ENCODE results near the gene PRKCE. TPM values are rescaled to one million over a fixed set of nuclear protein-coding genes. Genes with fewer than 3 reads are reported as not detected.
"Not testable (repeated sequence)": the region's sequence is repeated elsewhere in the genome, so short reads cannot be mapped to it uniquely, and the experiment has no call there.

PRKCE gene
- total and polyA plus RNA-seq, 2 donors = 3.2 to 3.3 TPM

DNA sequence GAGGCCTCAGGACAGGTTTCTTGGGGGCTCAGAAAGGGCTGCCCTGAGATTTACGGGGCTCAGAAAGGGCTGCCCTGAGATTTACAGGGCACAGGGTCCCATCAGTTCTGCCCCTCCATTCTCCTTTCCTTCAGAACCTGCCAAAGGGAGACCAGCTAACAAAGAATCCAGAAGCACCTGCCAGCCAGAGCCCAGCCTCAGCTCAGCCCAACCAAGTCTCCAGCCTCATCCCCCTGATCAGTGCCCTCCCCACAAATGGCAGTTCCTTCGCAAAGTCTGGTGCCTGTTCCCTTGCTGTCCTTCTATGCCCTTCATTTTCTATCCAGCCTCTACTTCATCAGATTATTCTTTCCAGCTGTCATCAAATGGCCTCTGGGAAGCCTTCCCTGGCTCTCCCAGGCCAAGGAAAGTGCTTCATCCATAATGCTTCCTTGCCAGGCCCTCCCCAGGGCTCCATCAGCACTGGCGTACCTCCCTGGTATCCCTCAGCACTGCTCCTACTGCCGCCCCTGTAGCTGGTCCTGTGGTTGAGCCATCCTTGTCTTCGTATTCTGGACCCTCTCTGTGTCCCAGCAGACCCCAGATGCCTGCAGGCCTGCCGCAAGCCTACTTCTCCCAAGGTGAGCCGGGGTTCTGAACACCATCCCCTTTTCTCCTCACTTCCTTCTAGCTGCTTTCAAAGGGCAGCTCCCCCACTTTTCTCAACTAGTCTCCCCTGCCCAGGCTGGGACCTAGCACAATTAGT is 549.6 kb downstream of the PRKCE start:
- no peak for DNase-seq (ENCODE audit: low read depth in 6 of 9, low spot score in 9 of 9)
- whole genome bisulfite sequencing = 97% methylated on average over 7 of the region's 7 CpGs

DNA sequence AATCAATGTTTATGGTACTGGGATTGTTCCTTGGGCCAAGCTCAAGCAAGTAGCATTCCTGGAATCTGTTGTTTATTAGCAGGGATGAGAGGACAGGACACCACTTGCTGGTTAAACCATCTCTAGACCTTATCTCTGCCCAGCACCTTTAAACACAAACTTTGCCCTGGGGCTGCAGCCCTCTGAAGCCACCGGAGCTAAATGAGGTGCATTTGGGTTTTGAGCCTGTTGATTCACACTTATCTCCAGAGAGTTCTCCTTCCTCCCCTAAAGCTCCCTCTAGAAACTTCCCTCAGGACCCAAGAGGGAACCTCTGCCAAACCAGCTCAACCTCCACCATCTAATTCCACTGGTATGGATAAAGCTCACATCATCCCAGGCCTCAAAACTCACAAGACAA is 551.0 kb downstream of the PRKCE start:
- DNase-seq (ENCODE audit: low read depth in 6 of 9, low spot score in 9 of 9) = no peak
- no peak overlapping the region for H3K4me3 ChIP-seq (ENCODE audit: low read length in 2 of 2)
- H3K27me3 ChIP-seq (ENCODE audit: control insufficient read depth in 2 of 2, insufficient read depth in 1 of 2, low read length in 1 of 2) = no peaks in the 10 kb centered on the region
- WGBS = 95% methylated on average over 1 of the region's 1 CpG
- H3K4me1 ChIP-seq (ENCODE audit: control insufficient read depth in 2 of 2, insufficient read depth in 2 of 2, low read length in 2 of 2) = peaks cover 0 to 13% of the 10 kb centered on the region in 2 donors
- peaks cover 0 to 8% of the 10 kb centered on the region in 2 donors for H3K9me3 ChIP-seq (ENCODE audit: control insufficient read depth in 2 of 2, insufficient read depth in 1 of 2, low read length in 1 of 2)
- H3K36me3 ChIP-seq (ENCODE audit: control insufficient read depth in 2 of 2, insufficient read depth in 2 of 2, low read length in 1 of 2) = no peaks in the 10 kb centered on the region
- no peak overlapping the region for H3K27ac ChIP-seq (ENCODE audit: low read depth in 1 of 2, low read length in 1 of 2)

More for the DNA sequence above, 549.6 kb downstream of the PRKCE start:
- Histone ChIP-seq H3K4me1 (ENCODE audit: control insufficient read depth in 2 of 2, insufficient read depth in 2 of 2, low read length in 2 of 2) (peaks cover 0 to 13% of the 10 kb centered on the region in 2 donors), H3K4me3 (ENCODE audit: low read length in 2 of 2) (no peak overlapping the region), H3K27me3 (ENCODE audit: control insufficient read depth in 2 of 2, insufficient read depth in 1 of 2, low read length in 1 of 2) (no peaks in the 10 kb centered on the region), H3K9me3 (ENCODE audit: control insufficient read depth in 2 of 2, insufficient read depth in 1 of 2, low read length in 1 of 2) (peaks cover 0 to 8% of the 10 kb centered on the region in 2 donors), H3K27ac (ENCODE audit: low read depth in 1 of 2, low read length in 1 of 2) (no peak overlapping the region), H3K36me3 (ENCODE audit: control insufficient read depth in 2 of 2, insufficient read depth in 2 of 2, low read length in 1 of 2) (no peaks in the 10 kb centered on the region)

DNA sequence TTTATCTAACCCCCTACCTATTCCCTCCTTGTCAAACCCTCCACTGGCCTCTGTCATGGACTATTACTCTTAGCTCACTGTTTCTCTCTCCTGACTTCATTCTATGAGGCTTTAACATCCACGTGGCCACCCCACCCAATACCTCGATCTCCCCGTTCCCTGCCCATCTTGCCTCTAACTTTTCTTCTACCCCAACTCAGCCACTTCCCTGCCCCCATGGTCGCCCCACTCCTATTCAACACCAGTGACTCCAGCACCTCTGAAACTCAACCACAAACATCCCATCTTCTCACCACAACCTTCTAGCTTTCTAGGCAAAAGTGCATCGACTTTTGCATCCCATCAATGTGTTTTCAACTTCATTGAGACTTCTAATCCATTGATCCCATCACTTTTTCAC is 551.5 kb downstream of the PRKCE start:
- no peak for DNase-seq (ENCODE audit: low read depth in 6 of 9, low spot score in 9 of 9)
- 61% methylated on average over 5 of the region's 5 CpGs for WGBS
- Histone ChIP-seq H3K9me3 (ENCODE audit: control insufficient read depth in 2 of 2, insufficient read depth in 1 of 2, low read length in 1 of 2) (peaks cover 0 to 8% of the 10 kb centered on the region in 2 donors), H3K4me3 (ENCODE audit: low read length in 2 of 2) (no peak overlapping the region), H3K27ac (ENCODE audit: low read depth in 1 of 2, low read length in 1 of 2) (no peak overlapping the region), H3K27me3 (ENCODE audit: control insufficient read depth in 2 of 2, insufficient read depth in 1 of 2, low read length in 1 of 2) (no peaks in the 10 kb centered on the region), H3K36me3 (ENCODE audit: control insufficient read depth in 2 of 2, insufficient read depth in 2 of 2, low read length in 1 of 2) (no peaks in the 10 kb centered on the region), H3K4me1 (ENCODE audit: control insufficient read depth in 2 of 2, insufficient read depth in 2 of 2, low read length in 2 of 2) (peaks cover 0 to 13% of the 10 kb centered on the region in 2 donors)

- H3K9me3 ChIP-seq (ENCODE audit: control insufficient read depth in 2 of 2, insufficient read depth in 1 of 2, low read length in 1 of 2); DNase-seq (ENCODE audit: low read depth in 6 of 9, low spot score in 9 of 9); H3K27ac ChIP-seq (ENCODE audit: low read depth in 1 of 2, low read length in 1 of 2); H3K27me3 ChIP-seq (ENCODE audit: control insufficient read depth in 2 of 2, insufficient read depth in 1 of 2, low read length in 1 of 2); H3K4me3 ChIP-seq (ENCODE audit: low read length in 2 of 2); H3K36me3 ChIP-seq (ENCODE audit: control insufficient read depth in 2 of 2, insufficient read depth in 2 of 2, low read length in 1 of 2): not testable (repeated sequence)
- H3K4me1 ChIP-seq (ENCODE audit: control insufficient read depth in 2 of 2, insufficient read depth in 2 of 2, low read length in 2 of 2) = peaks cover 0 to 13% of the 10 kb centered on the region in 2 donors
- WGBS = 98% methylated on average over 11 of the region's 11 CpGs
Measured at GRCh38 chr2:46203636-46204035, 552.2 kb downstream of the PRKCE start.

- Histone ChIP-seq H3K4me1 (ENCODE audit: control insufficient read depth in 2 of 2, insufficient read depth in 2 of 2, low read length in 2 of 2) (peaks cover 0 to 4% of the 10 kb centered on the region in 2 donors), H3K36me3 (ENCODE audit: control insufficient read depth in 2 of 2, insufficient read depth in 2 of 2, low read length in 1 of 2) (no peaks in the 10 kb centered on the region), H3K27me3 (ENCODE audit: control insufficient read depth in 2 of 2, insufficient read depth in 1 of 2, low read length in 1 of 2) (no peaks in the 10 kb centered on the region), H3K9me3 (ENCODE audit: control insufficient read depth in 2 of 2, insufficient read depth in 1 of 2, low read length in 1 of 2) (no peaks in the 10 kb centered on the region), H3K27ac (ENCODE audit: low read depth in 1 of 2, low read length in 1 of 2) (no peak overlapping the region), H3K4me3 (ENCODE audit: low read length in 2 of 2) (no peak overlapping the region)
- WGBS = 73% methylated on average over 4 of the region's 4 CpGs
- DNase-seq (ENCODE audit: low read depth in 6 of 9, low spot score in 9 of 9) = no peak
Measured at GRCh38 chr2:46207591-46207990, 556.1 kb downstream of the PRKCE start.

DNA sequence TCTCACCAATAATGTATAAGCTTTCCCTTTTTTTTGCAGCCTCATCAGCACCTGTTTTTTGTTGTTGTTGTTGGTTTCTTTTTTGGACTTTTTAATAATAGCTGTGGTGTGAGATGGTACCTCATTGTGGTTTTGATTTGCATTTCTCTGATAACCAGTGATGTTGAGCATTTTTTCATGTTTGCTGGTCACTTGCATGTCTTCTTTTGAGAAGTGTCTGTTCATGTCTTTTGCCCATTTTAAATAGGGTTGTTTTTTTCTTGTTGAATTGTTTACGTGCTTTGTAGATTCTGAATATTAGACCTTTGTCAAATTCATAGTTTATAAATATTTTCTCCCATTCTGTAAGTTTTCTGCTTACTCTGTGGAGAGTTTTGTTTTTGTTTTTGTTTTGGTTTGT is 557.3 kb downstream of the PRKCE start:
- no peaks in the 10 kb centered on the region for H3K27me3 ChIP-seq (ENCODE audit: control insufficient read depth in 2 of 2, insufficient read depth in 1 of 2, low read length in 1 of 2)
- H3K9me3 ChIP-seq (ENCODE audit: control insufficient read depth in 2 of 2, insufficient read depth in 1 of 2, low read length in 1 of 2) = no peaks in the 10 kb centered on the region
- no peaks in the 10 kb centered on the region for H3K4me1 ChIP-seq (ENCODE audit: control insufficient read depth in 2 of 2, insufficient read depth in 2 of 2, low read length in 2 of 2)
- 96% methylated on average over 1 of the region's 1 CpG for WGBS
- no peak overlapping the region for H3K27ac ChIP-seq (ENCODE audit: low read depth in 1 of 2, low read length in 1 of 2)
- no peak overlapping the region for H3K4me3 ChIP-seq (ENCODE audit: low read length in 2 of 2)
- no peaks in the 10 kb centered on the region for H3K36me3 ChIP-seq (ENCODE audit: control insufficient read depth in 2 of 2, insufficient read depth in 2 of 2, low read length in 1 of 2)
- DNase-seq (ENCODE audit: low read depth in 6 of 9, low spot score in 9 of 9) = no peak

GRCh38 chr2:46210063-46210462 is 558.6 kb downstream of the PRKCE start:
- H3K27me3 ChIP-seq (ENCODE audit: control insufficient read depth in 2 of 2, insufficient read depth in 1 of 2, low read length in 1 of 2) = no peaks in the 10 kb centered on the region
- whole genome bisulfite sequencing = 97% methylated on average over 1 of the region's 1 CpG
- H3K4me1 ChIP-seq (ENCODE audit: control insufficient read depth in 2 of 2, insufficient read depth in 2 of 2, low read length in 2 of 2) = no peaks in the 10 kb centered on the region

GRCh38 chr2:46211461-46211860 is 560.0 kb downstream of the PRKCE start:
- Histone ChIP-seq H3K36me3 (ENCODE audit: control insufficient read depth in 2 of 2, insufficient read depth in 2 of 2, low read length in 1 of 2) (no peaks in the 10 kb centered on the region), H3K4me1 (ENCODE audit: control insufficient read depth in 2 of 2, insufficient read depth in 2 of 2, low read length in 2 of 2) (no peaks in the 10 kb centered on the region), H3K4me3 (ENCODE audit: low read length in 2 of 2) (no peak overlapping the region), H3K9me3 (ENCODE audit: control insufficient read depth in 2 of 2, insufficient read depth in 1 of 2, low read length in 1 of 2) (no peaks in the 10 kb centered on the region), H3K27me3 (ENCODE audit: control insufficient read depth in 2 of 2, insufficient read depth in 1 of 2, low read length in 1 of 2) (no peaks in the 10 kb centered on the region), H3K27ac (ENCODE audit: low read depth in 1 of 2, low read length in 1 of 2) (no peak overlapping the region)
- no peak for DNase-seq (ENCODE audit: low read depth in 6 of 9, low spot score in 9 of 9)
- WGBS = 97% methylated on average over 1 of the region's 1 CpG

More at GRCh38 chr2:46210063-46210462, 558.6 kb downstream of the PRKCE start:
- Histone ChIP-seq H3K4me3 (ENCODE audit: low read length in 2 of 2) (no peak overlapping the region), H3K9me3 (ENCODE audit: control insufficient read depth in 2 of 2, insufficient read depth in 1 of 2, low read length in 1 of 2) (no peaks in the 10 kb centered on the region), H3K36me3 (ENCODE audit: control insufficient read depth in 2 of 2, insufficient read depth in 2 of 2, low read length in 1 of 2) (no peaks in the 10 kb centered on the region), H3K27ac (ENCODE audit: low read depth in 1 of 2, low read length in 1 of 2) (no peak overlapping the region)
- DNase-seq (ENCODE audit: low read depth in 6 of 9, low spot score in 9 of 9) = no peak

- no peak for DNase-seq (ENCODE audit: low read depth in 6 of 9, low spot score in 9 of 9)
- H3K27me3 ChIP-seq (ENCODE audit: control insufficient read depth in 2 of 2, insufficient read depth in 1 of 2, low read length in 1 of 2) = no peaks in the 10 kb centered on the region
- peaks cover 0 to 12% of the 10 kb centered on the region in 2 donors for H3K9me3 ChIP-seq (ENCODE audit: control insufficient read depth in 2 of 2, insufficient read depth in 1 of 2, low read length in 1 of 2)
- no peak overlapping the region for H3K27ac ChIP-seq (ENCODE audit: low read depth in 1 of 2, low read length in 1 of 2)
- no peak overlapping the region for H3K4me3 ChIP-seq (ENCODE audit: low read length in 2 of 2)
- no peaks in the 10 kb centered on the region for H3K36me3 ChIP-seq (ENCODE audit: control insufficient read depth in 2 of 2, insufficient read depth in 2 of 2, low read length in 1 of 2)
- no peaks in the 10 kb centered on the region for H3K4me1 ChIP-seq (ENCODE audit: control insufficient read depth in 2 of 2, insufficient read depth in 2 of 2, low read length in 2 of 2)
- WGBS = 97% methylated on average over 2 of the region's 2 CpGs
Measured at GRCh38 chr2:46213906-46214305, 562.4 kb downstream of the PRKCE start.
